ENCODE measurements around the gene GPR63. TPM values are rescaled to one million over a fixed set of nuclear protein-coding genes. Genes with fewer than 3 reads are reported as not detected.

Gene GPR63
- total RNA-seq, 1 experiment from 2014 or later = 5.9 TPM

GRCh38 chr6:96789871-96790270 is 47.4 kb downstream of the GPR63 start:
- Histone ChIP-seq H3K18ac (ENCODE audit: insufficient read length, low read depth, low read length) (no peak overlapping the region), H2AK5ac (ENCODE audit: insufficient read length, low read length) (no peak overlapping the region), H3K23me2 (ENCODE audit: insufficient read length, low read depth, low read length, poor library complexity, severe bottlenecking) (no peaks in the 10 kb centered on the region), H2BK120ac (ENCODE audit: low read depth, low read length, poor library complexity, severe bottlenecking) (no peak overlapping the region), H3K79me2 (ENCODE audit: insufficient read depth, low read length) (no peaks in the 10 kb centered on the region), H3K79me1 (ENCODE audit: insufficient read depth, low read depth, low read length, poor library complexity, severe bottlenecking) (no peaks in the 10 kb centered on the region), H2BK20ac (ENCODE audit: low read depth, low read length, poor library complexity, severe bottlenecking) (no peak overlapping the region), H3K23ac (ENCODE audit: insufficient read length, low read depth, low read length) (no peak overlapping the region), H4K20me1 (ENCODE audit: control insufficient read depth, insufficient read depth, insufficient read length) (no peaks in the 10 kb centered on the region), H3K56ac (ENCODE audit: insufficient read length, low read depth, low read length) (no peak overlapping the region), H2AFZ (ENCODE audit: low read length) (no peak overlapping the region), H2BK15ac (ENCODE audit: low read depth, low read length) (no peak overlapping the region), H3K4ac (ENCODE audit: low read depth, low read length) (no peak overlapping the region), H4K5ac (ENCODE audit: insufficient read length, low read depth, low read length) (no peak overlapping the region), H2BK12ac (ENCODE audit: insufficient read length, low read depth, low read length) (no peak overlapping the region), H2BK5ac (ENCODE audit: insufficient read length, low read length) (no peak overlapping the region), H3K27ac (ENCODE audit: insufficient read length, low read depth, low read length) (no peak overlapping the region), H3K14ac (ENCODE audit: insufficient read depth, low read length) (no peak overlapping the region), H3K9ac (ENCODE audit: extremely low read depth, insufficient read length, low read length) (no peak overlapping the region), H3K4me1 (ENCODE audit: insufficient read depth, low read length) (no peaks in the 10 kb centered on the region; the same call in 1 of the 2 replicates), H4K8ac (replicated peaks; ENCODE audit: insufficient read length, low read depth, low read length) (no peak overlapping the region), H3K9me3 (ENCODE audit: control insufficient read depth, low read depth, low read length) (no peaks in the 10 kb centered on the region), H4K91ac (ENCODE audit: insufficient read length, low read depth, low read length) (no peak overlapping the region), H3T11ph (ENCODE audit: low read length) (no peak overlapping the region), H3K27me3 (ENCODE audit: insufficient read depth, low read length) (no peaks in the 10 kb centered on the region), H3K4me2 (ENCODE audit: insufficient read depth, insufficient read length, low read length) (no peak overlapping the region)
- no CpG with 5 or more reads among the region's 3 CpGs for WGBS (ENCODE audit: extremely low coverage, insufficient read length, low lambda C conversion rate)
- peaks cover 0 to 2% of the 10 kb centered on the region in 2 experiments; a peak in 1 of 5 replicates for H3K9me3 Mint-ChIP-seq
- no peak overlapping the region for H3K27ac Mint-ChIP-seq
- H3K4me1 Mint-ChIP-seq = peaks cover 13 to 16% of the 10 kb centered on the region in 2 experiments
- TF ChIP-seq, protein P1, sequence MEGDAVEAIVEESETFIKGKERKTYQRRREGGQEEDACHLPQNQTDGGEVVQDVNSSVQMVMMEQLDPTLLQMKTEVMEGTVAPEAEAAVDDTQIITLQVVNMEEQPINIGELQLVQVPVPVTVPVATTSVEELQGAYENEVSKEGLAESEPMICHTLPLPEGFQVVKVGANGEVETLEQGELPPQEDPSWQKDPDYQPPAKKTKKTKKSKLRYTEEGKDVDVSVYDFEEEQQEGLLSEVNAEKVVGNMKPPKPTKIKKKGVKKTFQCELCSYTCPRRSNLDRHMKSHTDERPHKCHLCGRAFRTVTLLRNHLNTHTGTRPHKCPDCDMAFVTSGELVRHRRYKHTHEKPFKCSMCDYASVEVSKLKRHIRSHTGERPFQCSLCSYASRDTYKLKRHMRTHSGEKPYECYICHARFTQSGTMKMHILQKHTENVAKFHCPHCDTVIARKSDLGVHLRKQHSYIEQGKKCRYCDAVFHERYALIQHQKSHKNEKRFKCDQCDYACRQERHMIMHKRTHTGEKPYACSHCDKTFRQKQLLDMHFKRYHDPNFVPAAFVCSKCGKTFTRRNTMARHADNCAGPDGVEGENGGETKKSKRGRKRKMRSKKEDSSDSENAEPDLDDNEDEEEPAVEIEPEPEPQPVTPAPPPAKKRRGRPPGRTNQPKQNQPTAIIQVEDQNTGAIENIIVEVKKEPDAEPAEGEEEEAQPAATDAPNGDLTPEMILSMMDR (conservative IDR thresholded peaks at IDR 0.05) = no peak
- DNase-seq = no peak
- H3K27me3 Mint-ChIP-seq (ENCODE audit: low read depth) = no peaks in the 10 kb centered on the region; the same call in 1 of the 2 replicates
- H3K4me3 Mint-ChIP-seq = no peak overlapping the region
- H3K36me3 Mint-ChIP-seq (ENCODE audit: insufficient read depth in 1 of 3, low read depth in 3 of 3) = peaks cover 0 to 3% (median 0%) of the 10 kb centered on the region in 3 experiments; a peak in 2 of 7 replicates
